GM21423 (cell line): ENCODE measurements around the gene ITM2A.

ENCODE experiments used
- ATAC-seq: cut with Tn5 transposase; IDR thresholded peaks from one replicate; pipeline ENCODE4 v1.9.1; 2021; ENCODE audit warnings: mild to moderate bottlenecking, moderate library complexity; ENCODE audit not compliant: unreplicated experiment

The ITM2A gene

DNA sequence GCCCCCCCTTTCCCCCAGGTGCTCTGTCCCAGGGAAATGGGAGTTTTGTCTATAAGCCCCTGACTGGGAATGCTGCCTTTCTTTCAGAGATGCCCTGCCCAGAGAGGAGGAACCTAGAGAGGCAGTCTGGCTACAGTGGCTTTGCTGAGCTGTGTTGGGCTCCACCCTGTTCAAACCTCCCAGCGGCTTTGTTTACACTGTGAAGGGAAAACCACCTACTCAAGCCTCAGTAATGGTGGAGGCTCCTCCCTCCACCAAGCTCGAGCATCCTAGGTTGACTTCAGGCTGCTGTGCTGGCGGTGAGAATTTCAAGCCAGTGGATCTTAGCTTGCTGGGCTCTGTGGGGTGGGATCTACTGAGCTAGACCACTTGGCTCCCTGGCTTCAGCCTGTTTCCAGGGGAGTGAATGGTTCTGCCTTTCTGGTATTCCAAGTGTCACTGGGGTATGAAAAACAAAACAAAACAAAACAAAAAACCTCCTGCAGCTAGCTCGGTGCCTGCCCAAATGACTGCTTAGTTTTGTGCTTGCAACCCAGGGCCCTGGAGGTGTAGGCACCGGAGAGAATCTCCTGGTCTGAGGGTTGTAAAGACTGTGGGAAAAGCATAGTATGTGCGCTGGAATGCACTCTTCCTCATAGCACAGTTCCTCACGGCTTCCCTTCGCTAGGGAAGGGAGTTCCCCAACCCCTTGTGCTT lies 41.7 kb downstream of the ITM2A start:
- no peak for ATAC-seq
